DMS53 treated with DMSO at 0.1 percent for 48 hours (cell line): Measurements from ENCODE around the gene HSBP1.

Source experiments
- DNase-seq: peaks from one replicate; lab custom pipeline; 2025; ENCODE audit not compliant: unreplicated experiment; lab: John Stamatoyannopoulos, UW

Gene HSBP1

DNA sequence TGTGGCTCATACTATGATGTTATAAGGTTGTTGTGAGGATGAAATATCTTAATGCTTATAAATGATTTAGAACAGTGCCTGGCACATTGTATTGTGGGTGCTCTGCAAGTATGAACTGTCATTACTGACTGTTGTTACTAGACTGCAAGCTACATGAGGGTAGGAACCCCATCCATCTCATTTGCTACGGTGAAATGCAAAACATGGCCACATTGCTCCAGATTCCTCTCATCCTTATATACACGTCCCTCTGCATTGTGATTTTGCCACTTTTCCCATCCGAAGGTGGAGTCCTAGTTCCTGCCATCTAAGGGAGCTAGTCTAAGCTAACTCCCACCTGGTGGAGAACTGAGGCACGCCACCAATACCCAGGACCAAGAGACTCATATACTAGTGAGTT lies 29.8 kb downstream of the HSBP1 start:
- no peak for DNase-seq

- DNase-seq, result no peak
These were observed 30.4 kb downstream of the HSBP1 start for GRCh38 chr16:83838151-83838550.

DNA sequence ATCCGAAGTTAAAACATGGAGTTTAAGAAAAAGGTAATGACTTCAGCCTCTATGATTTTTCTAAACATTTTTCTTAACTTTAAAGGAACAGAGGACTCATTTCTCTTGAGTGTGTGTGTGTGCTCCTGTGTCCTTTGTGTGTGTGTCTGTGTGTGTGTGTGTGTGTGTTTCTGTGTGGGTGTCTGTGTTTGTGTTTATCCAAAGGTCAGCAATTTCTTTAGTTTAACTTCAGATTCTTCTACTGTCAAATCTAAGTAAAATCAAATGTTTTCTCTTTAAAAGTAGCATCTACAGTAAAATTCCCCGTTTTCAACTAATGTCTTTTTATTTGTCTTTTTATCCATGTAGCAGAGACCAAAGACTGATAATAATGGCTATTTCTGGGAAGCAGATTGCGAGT lies 31.8 kb downstream of the HSBP1 start:
- no peak for DNase-seq

GRCh38 chr16:83840060-83840617 lies 32.4 kb downstream of the HSBP1 start:
- no peak for DNase-seq

- no peak for DNase-seq
These were observed 34.5 kb downstream of the HSBP1 start for GRCh38 chr16:83842291-83842690.

GRCh38 chr16:83842756-83843507 lies 35.2 kb downstream of the HSBP1 start:
- no peak for DNase-seq

GRCh38 chr16:83843657-83844056 lies 35.9 kb downstream of the HSBP1 start:
- no peak for DNase-seq

DNA sequence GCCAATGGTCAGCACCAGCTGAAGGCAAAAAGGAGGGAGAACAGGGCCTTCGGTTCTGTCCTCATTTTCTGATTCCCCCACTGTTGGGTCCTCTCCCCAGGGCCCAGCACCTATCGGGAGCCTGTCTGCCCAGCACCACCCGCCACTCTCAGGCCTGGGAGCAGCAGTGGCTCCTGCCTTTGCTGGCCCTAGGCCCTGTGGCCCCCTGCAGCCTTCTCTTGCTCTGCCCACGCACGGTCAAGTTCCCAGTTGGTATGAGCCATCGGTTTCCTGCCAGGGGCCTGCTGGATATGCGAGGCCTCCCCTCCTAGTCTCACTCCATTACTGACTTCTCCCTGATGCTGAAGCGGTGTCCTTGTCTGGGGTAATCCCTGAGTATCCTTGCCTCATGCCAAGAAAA lies 37.5 kb downstream of the HSBP1 start:
- DNase-seq, result no peak

- no peak for DNase-seq
These were observed 39.8 kb downstream of the HSBP1 start for GRCh38 chr16:83847371-83848225.

- DNase-seq, result no peak
These were observed 41.6 kb downstream of the HSBP1 start for GRCh38 chr16:83849421-83849820.

DNA sequence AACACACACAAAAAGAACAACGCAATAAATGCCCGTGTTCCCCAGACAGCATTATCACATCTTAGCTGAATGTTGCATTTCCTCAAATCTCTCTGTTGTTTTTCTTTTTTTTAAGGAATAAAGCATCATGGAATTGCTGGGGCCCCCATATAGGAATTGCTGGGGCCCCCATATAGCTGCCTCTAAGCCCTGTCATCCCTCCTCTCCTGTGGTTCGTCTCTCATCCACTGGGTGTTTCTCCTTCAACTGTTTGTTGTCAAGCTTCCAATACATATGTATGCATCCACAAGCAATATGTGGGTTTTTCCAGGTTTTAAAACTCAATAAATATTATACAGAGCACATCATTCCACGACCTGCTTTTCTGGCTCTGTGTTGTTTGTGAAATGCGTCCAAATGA lies 43.2 kb downstream of the HSBP1 start:
- DNase-seq, result no peak

- DNase-seq, result no peak
These were observed 43.7 kb downstream of the HSBP1 start for GRCh38 chr16:83851473-83851872.

- no peak for DNase-seq
These were observed 45.0 kb downstream of the HSBP1 start for GRCh38 chr16:83852774-83853173.

DNA sequence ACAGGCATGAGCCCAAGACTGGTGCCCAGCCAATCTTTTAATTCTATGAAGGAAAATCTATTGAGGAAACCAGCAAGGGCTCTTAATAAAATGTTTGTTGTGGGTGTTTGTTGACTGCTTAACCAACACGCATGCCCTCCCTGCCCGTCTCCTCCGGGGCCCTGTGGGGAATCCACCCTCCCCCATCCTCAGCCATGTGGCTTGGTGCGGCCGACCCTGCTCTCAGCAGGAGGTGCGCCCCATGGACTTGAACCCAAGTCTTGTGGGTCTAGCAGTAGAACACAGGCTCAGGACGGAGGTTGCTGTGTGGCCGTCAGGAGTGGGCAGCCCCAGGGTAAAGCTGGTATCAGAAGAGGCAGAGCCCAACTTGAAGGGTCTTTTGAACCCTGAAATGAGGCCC lies 46.1 kb downstream of the HSBP1 start:
- DNase-seq, result no peak

- DNase-seq, result no peak
These were observed 46.6 kb downstream of the HSBP1 start for GRCh38 chr16:83854420-83854819.

- no peak for DNase-seq
These were observed 49.0 kb downstream of the HSBP1 start for GRCh38 chr16:83856792-83857191.

DNA sequence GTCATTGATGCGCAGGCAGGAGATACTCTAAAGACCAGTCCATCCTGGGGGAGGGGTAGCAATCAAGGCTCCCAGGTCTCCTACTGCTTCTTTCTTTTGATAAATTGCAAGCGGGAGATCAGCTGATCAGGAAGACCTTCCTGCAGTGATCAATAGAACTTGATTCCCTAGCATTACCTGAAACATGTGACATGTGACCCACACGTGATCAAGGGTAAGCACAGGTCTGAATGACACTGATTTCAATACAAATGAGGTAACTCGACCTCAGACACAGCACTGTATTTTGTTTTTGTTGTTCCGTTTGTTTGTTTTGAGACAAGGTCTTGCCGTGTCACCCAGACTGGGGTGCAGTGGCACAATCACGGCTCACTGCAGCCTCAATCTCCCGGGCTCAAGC lies 51.5 kb downstream of the HSBP1 start:
- no peak for DNase-seq

DNA sequence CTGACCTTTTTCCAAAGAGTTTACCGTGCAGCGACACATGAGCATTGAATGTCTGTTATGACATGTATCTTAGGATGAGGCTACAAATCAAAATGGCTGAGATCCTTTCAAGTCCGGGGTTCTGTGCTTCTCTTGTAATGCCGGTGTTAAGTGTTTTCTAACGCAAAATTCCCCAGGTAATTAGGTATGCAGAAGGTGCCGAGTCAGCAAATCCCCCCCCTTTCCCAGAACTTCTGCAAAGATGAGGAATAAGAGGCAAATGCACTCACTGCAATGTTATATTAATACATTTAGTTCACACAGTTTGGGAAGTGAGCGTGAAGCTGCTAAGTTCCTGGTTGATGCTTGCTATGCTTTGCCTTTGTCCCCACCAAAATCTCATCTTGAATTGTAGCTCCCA lies 54.9 kb downstream of the HSBP1 start:
- no peak for DNase-seq

- no peak for DNase-seq
These were observed 55.9 kb downstream of the HSBP1 start for GRCh38 chr16:83863682-83864081.
